Measurements from ENCODE around the gene FLVCR1.

FLVCR1 gene

GRCh38 chr1:212941452-212941851, 83.4 kb downstream of the FLVCR1 start:
- no peak overlapping the region for H2BK5ac ChIP-seq (ENCODE audit: low read depth, low read length, poor library complexity)
- peak in 1 of 2 donors; percentile 25 for DNase-seq
- H3K79me1 ChIP-seq (ENCODE audit: low read length): no peaks in the 10 kb centered on the region
- H2AK5ac ChIP-seq (ENCODE audit: low read length): no peak overlapping the region
- H4K91ac ChIP-seq (ENCODE audit: low read depth, low read length): no peak overlapping the region
- H2BK120ac ChIP-seq (ENCODE audit: insufficient read depth, low read length, poor library complexity): no peak overlapping the region
- no peaks in the 10 kb centered on the region for H3K27me3 ChIP-seq (ENCODE audit: insufficient read depth, low read length)
- no peak overlapping the region for H4K8ac ChIP-seq (ENCODE audit: low read depth, low read length)
- H4K12ac ChIP-seq (ENCODE audit: low read depth, low read length): no peak overlapping the region
- H3K4me2 ChIP-seq (ENCODE audit: low read length): no peak overlapping the region
- no peak overlapping the region for H3K4ac ChIP-seq (ENCODE audit: low read depth, low read length)
- H3K36me3 ChIP-seq (ENCODE audit: control insufficient read depth in 1 of 2, insufficient read depth in 2 of 2, low read length in 2 of 2): no peaks in the 10 kb centered on the region
- no peak overlapping the region for H3K14ac ChIP-seq (ENCODE audit: low read length)
- H3K27ac ChIP-seq (ENCODE audit: low read depth, low read length): no peak overlapping the region
- H3K4me1 ChIP-seq (ENCODE audit: control insufficient read depth in 1 of 2, insufficient read depth in 2 of 2, low read length in 2 of 2): no peaks in the 10 kb centered on the region
- H3K9ac ChIP-seq (ENCODE audit: low read length): no peak overlapping the region
- no peak overlapping the region for H3K18ac ChIP-seq (ENCODE audit: low read length)
- no peak overlapping the region for H2AFZ ChIP-seq (ENCODE audit: insufficient read depth, low read length, poor library complexity)
- no peak overlapping the region for H2BK12ac ChIP-seq (ENCODE audit: low read length)
- H3K79me2 ChIP-seq (ENCODE audit: control insufficient read depth, insufficient read depth, low read length, poor library complexity): no peaks in the 10 kb centered on the region
- no peak overlapping the region for H3K4me3 ChIP-seq (ENCODE audit: low read depth, low read length)
- no peak overlapping the region for H3K23ac ChIP-seq (ENCODE audit: low read length)
- H3K9me3 ChIP-seq (ENCODE audit: insufficient read depth, low read depth, low read length): no peaks in the 10 kb centered on the region
- WGBS (ENCODE audit: extremely low coverage, insufficient coverage, insufficient read length): no CpG with 5 or more reads among the region's 1 CpG

- no peak overlapping the region for H3K18ac ChIP-seq (ENCODE audit: low read length)
- no CpG with 5 or more reads among the region's 6 CpGs for WGBS (ENCODE audit: extremely low coverage, insufficient coverage, insufficient read length)
- no peak overlapping the region for H3K14ac ChIP-seq (ENCODE audit: low read length)
- H3K27me3 ChIP-seq (ENCODE audit: insufficient read depth, low read length): no peaks in the 10 kb centered on the region
- no peak overlapping the region for H2BK120ac ChIP-seq (ENCODE audit: insufficient read depth, low read length, poor library complexity)
- H3K9me3 ChIP-seq (ENCODE audit: insufficient read depth, low read depth, low read length): no peaks in the 10 kb centered on the region
- no peaks in the 10 kb centered on the region for H3K4me1 ChIP-seq (ENCODE audit: control insufficient read depth in 1 of 2, insufficient read depth in 2 of 2, low read length in 2 of 2)
- no peaks in the 10 kb centered on the region for H3K79me2 ChIP-seq (ENCODE audit: control insufficient read depth, insufficient read depth, low read length, poor library complexity)
- H4K8ac ChIP-seq (ENCODE audit: low read depth, low read length): no peak overlapping the region
- H4K91ac ChIP-seq (ENCODE audit: low read depth, low read length): no peak overlapping the region
- H3K9ac ChIP-seq (ENCODE audit: low read length): no peak overlapping the region
- H3K23ac ChIP-seq (ENCODE audit: low read length): no peak overlapping the region
- H3K36me3 ChIP-seq (ENCODE audit: control insufficient read depth in 1 of 2, insufficient read depth in 2 of 2, low read length in 2 of 2): no peaks in the 10 kb centered on the region
- no peak for DNase-seq
- H3K27ac ChIP-seq (ENCODE audit: low read depth, low read length): no peak overlapping the region
- H3K4ac ChIP-seq (ENCODE audit: low read depth, low read length): no peak overlapping the region
- H2AFZ ChIP-seq (ENCODE audit: insufficient read depth, low read length, poor library complexity): no peak overlapping the region
- no peak overlapping the region for H3K4me3 ChIP-seq (ENCODE audit: low read depth, low read length)
- no peak overlapping the region for H4K12ac ChIP-seq (ENCODE audit: low read depth, low read length)
- no peak overlapping the region for H2BK12ac ChIP-seq (ENCODE audit: low read length)
- no peak overlapping the region for H2AK5ac ChIP-seq (ENCODE audit: low read length)
- H3K79me1 ChIP-seq (ENCODE audit: low read length): no peaks in the 10 kb centered on the region
- H3K4me2 ChIP-seq (ENCODE audit: low read length): no peak overlapping the region
- H2BK5ac ChIP-seq (ENCODE audit: low read depth, low read length, poor library complexity): no peak overlapping the region
These were observed 84.8 kb downstream of the FLVCR1 start for GRCh38 chr1:212942679-212943392.

- Histone ChIP-seq H3K4me2 (ENCODE audit: low read length) (no peak overlapping the region), H3K18ac (ENCODE audit: low read length) (no peak overlapping the region), H3K27ac (ENCODE audit: low read depth, low read length) (no peak overlapping the region), H3K9ac (ENCODE audit: low read length) (no peak overlapping the region), H3K79me2 (ENCODE audit: control insufficient read depth, insufficient read depth, low read length, poor library complexity) (no peaks in the 10 kb centered on the region), H2BK12ac (ENCODE audit: low read length) (no peak overlapping the region), H3K9me3 (ENCODE audit: insufficient read depth, low read depth, low read length) (no peaks in the 10 kb centered on the region), H3K4me1 (ENCODE audit: control insufficient read depth in 1 of 2, insufficient read depth in 2 of 2, low read length in 2 of 2) (no peaks in the 10 kb centered on the region), H4K8ac (ENCODE audit: low read depth, low read length) (no peak overlapping the region), H2BK5ac (ENCODE audit: low read depth, low read length, poor library complexity) (no peak overlapping the region), H3K79me1 (ENCODE audit: low read length) (no peaks in the 10 kb centered on the region), H2AFZ (ENCODE audit: insufficient read depth, low read length, poor library complexity) (no peak overlapping the region), H2AK5ac (ENCODE audit: low read length) (no peak overlapping the region), H3K36me3 (ENCODE audit: control insufficient read depth in 1 of 2, insufficient read depth in 2 of 2, low read length in 2 of 2) (no peaks in the 10 kb centered on the region), H3K27me3 (ENCODE audit: insufficient read depth, low read length) (no peaks in the 10 kb centered on the region), H3K14ac (ENCODE audit: low read length) (no peak overlapping the region), H2BK120ac (ENCODE audit: insufficient read depth, low read length, poor library complexity) (no peak overlapping the region), H3K4me3 (ENCODE audit: low read depth, low read length) (no peak overlapping the region), H4K91ac (ENCODE audit: low read depth, low read length) (no peak overlapping the region), H3K23ac (ENCODE audit: low read length) (no peak overlapping the region), H4K12ac (ENCODE audit: low read depth, low read length) (no peak overlapping the region), H3K4ac (ENCODE audit: low read depth, low read length) (no peak overlapping the region)
- WGBS (ENCODE audit: extremely low coverage, insufficient coverage, insufficient read length): no CpG with 5 or more reads among the region's 4 CpGs
- no peak for DNase-seq
These were observed 85.3 kb downstream of the FLVCR1 start for GRCh38 chr1:212943393-212943710.

- Histone ChIP-seq H4K91ac (ENCODE audit: low read depth, low read length) (no peak overlapping the region), H3K14ac (ENCODE audit: low read length) (no peak overlapping the region), H3K4me2 (ENCODE audit: low read length) (no peak overlapping the region), H3K4me1 (ENCODE audit: control insufficient read depth in 1 of 2, insufficient read depth in 2 of 2, low read length in 2 of 2) (no peaks in the 10 kb centered on the region), H3K23ac (ENCODE audit: low read length) (no peak overlapping the region), H3K36me3 (ENCODE audit: control insufficient read depth in 1 of 2, insufficient read depth in 2 of 2, low read length in 2 of 2) (no peaks in the 10 kb centered on the region), H4K8ac (ENCODE audit: low read depth, low read length) (no peak overlapping the region), H3K79me2 (ENCODE audit: control insufficient read depth, insufficient read depth, low read length, poor library complexity) (no peaks in the 10 kb centered on the region), H3K4ac (ENCODE audit: low read depth, low read length) (no peak overlapping the region), H3K18ac (ENCODE audit: low read length) (no peak overlapping the region), H3K27me3 (ENCODE audit: insufficient read depth, low read length) (no peaks in the 10 kb centered on the region), H3K9me3 (ENCODE audit: insufficient read depth, low read depth, low read length) (no peaks in the 10 kb centered on the region), H4K12ac (ENCODE audit: low read depth, low read length) (no peak overlapping the region), H2AFZ (ENCODE audit: insufficient read depth, low read length, poor library complexity) (no peak overlapping the region), H3K9ac (ENCODE audit: low read length) (no peak overlapping the region), H2BK120ac (ENCODE audit: insufficient read depth, low read length, poor library complexity) (no peak overlapping the region), H2BK5ac (ENCODE audit: low read depth, low read length, poor library complexity) (no peak overlapping the region), H3K27ac (ENCODE audit: low read depth, low read length) (no peak overlapping the region), H2AK5ac (ENCODE audit: low read length) (no peak overlapping the region), H2BK12ac (ENCODE audit: low read length) (no peak overlapping the region), H3K4me3 (ENCODE audit: low read depth, low read length) (no peak overlapping the region), H3K79me1 (ENCODE audit: low read length) (no peaks in the 10 kb centered on the region)
- no CpG with 5 or more reads among the region's 6 CpGs for WGBS (ENCODE audit: extremely low coverage, insufficient coverage, insufficient read length)
- no peak for DNase-seq
These were observed 86.3 kb downstream of the FLVCR1 start for GRCh38 chr1:212944229-212944901.

All from trophoblast cell (in vitro differentiated cells and primary cell).